ENCODE measurements around the gene FAM32A.

Gene FAM32A

DNA sequence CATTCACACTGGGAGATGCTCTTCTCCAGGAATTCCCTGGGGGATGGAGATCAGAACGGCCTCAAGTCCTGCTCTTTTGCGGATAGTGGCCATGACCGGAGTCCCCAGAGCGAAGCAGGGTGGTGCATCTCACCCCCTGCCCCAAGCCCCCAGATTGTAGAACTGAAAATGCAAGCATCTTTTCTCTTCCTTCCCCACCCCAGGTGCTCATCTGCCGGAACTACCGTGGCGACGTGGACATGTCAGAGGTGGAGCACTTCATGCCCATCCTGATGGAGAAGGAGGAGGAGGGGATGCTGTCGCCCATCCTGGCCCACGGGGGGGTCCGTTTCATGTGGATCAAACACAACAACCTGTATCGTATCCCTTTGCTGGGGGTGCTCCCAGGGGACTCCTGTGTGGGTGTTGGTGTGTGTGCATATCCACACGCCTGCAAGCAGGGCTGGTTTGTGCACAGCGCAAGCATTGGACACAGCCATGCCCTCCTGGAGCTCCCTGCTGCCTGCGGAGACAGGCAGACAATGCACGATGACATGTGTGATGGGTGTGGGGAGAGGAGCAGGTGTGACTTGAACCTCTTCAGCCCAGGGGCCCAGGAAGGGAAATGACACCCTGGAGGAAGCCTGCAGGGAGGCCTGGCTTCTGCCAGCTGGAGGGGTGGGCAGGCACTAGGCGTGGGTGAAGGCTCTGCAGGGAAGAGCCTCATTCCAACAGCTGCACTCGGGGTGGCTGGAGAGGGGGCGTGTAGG lies 18.2 kb downstream of the FAM32A start:
- DNase-seq, result peak; percentile 83

DNA sequence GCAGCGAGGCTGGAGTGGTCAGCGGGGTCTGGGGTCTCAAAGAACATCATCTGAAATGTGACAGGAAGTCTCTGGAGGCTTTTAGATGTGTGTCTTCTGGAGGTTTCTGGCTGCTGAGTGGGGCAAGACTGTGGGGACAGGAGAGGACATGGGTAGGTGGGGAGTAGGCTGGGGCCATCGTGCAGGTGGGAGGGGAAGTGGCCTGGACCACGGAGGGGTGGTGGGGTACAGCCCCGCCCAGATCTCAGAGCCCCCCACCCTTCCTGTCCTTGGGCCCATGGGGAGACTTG lies 18.7 kb downstream of the FAM32A start:
- no peak for DNase-seq

DNA sequence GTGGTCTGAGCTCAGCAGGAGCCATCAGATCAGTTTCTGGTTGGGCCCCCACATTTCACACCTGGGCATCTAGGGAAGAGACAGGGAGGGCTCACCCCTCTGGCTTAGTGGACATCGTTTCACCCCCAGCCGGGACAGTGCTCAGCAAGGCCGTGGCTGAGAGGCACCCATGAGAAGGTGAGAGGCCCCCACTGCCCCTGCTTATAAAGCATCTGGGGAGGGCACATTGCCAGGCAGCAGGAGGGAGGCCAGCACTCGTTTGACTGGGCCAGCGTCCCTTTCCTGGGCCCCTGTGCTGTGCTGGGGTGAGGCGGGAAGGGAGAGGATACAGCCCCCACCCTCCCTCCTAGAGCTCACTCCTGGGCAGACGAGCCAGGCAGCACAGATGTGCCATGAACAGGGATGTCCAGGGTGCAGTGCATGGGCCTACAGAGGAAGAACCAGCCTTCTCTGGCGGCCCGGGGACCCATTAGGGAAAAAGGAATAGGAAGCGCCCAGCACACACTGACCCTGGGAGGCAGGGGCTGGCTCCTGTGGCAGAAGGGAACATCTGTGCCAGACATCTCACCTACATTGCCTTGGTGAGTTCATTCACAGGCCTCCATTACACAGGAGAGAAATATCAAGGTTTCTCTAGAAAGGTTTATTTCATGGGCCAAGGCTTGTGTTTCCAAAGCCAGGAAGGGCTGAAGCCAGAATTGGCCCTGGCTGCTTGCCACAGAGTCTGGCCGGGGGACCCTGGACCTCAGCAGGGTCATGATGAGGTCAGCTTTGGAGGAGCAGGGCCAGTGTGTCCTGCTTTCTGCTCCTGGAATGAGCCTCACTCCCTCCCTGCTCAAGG lies 20.2 kb downstream of the FAM32A start:
- DNase-seq, result no peak

DNA sequence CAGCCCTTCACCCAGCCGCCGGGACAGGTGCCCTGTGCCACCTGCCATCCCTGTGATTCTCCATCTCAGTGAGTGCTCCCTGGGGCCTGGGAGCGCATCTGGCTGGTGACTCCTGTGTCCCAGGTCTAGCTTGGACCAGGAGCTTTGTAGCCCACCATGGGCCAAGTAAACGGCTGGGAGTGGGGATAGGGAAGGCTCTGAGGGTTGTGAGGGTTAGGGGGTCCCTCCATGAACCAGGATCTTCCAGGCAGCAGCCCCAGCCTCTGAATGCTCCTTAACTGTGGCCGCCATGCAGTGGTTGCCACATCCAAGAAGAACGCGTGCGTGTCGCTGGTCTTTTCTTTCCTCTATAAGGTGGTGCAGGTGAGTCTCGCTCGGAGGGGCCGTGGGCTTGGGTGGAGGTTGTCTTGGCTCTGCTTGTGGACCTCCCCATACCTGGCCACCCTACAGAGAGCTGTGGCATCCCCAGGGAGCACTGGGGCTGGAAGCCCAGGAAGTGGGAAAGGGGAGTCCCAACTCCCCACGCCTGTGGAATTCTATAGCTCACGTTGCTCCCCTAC lies 20.9 kb downstream of the FAM32A start:
- no peak for DNase-seq

DNA sequence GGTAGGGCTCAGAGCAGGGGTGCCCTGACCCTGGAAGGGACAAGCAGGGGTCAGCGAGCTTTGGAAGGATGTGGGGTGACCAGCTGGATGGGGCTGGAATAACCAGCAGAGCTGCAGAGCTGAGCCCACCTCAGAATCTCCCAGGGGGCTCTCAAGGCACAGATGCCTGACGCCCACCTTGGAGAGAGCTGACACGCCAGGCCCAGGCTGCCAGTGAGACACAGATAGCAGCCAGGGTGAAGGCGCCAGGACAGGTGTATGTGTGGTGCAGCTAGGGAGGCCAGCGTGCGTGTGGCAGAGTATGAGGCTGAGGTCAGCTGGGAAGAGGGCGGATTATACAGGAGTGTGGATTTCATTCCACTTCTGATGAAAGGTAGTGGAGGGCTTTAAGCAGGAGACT lies 21.4 kb downstream of the FAM32A start:
- no peak for DNase-seq

DNA sequence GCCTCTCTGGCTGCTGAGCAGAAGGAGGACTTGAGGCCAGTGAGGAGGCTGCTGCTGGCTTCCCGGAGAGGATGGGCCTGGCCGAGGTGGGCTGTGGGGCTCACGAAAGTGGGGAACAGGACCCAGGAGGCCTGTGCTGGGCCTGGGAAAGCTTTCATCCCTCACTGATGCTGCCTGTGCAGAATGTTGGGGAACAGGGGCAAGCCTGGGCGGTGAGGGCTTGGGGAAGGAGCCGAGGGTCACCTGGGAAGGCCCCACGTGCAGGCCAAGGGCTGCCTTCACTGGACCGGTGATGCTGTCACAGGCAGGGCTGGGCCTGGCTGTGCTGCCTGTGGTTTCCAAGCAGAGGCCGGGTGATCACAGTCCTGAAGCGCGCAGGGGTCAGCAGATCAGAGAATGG lies 21.9 kb downstream of the FAM32A start:
- DNase-seq, result no peak

DNA sequence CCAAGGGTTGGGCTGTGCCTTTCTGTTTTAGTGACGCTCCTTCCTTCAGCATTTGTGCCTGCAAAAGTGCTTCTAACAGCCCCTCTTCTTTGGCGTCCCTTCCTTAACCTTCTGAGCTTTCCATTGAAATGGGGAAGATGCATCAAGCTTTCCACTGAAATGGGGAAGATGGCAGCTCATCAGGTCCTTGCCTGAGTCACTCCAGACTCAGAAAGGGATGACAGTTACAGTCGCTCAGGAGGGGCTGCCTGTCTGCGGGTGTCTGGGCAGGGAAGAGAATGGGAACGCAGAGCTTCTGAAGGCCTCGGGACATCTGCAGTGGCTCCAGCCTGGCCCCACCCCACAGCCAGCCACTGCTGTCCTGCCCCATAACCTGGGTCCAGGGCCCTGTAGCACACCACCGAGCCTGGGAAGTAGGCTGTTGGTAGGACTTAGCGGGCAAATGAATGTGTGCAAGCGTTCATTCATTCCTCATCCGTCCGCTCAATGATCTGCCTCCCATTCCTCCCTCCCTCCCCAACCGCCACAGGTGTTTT lies 22.3 kb downstream of the FAM32A start:
- DNase-seq, result no peak

DNA sequence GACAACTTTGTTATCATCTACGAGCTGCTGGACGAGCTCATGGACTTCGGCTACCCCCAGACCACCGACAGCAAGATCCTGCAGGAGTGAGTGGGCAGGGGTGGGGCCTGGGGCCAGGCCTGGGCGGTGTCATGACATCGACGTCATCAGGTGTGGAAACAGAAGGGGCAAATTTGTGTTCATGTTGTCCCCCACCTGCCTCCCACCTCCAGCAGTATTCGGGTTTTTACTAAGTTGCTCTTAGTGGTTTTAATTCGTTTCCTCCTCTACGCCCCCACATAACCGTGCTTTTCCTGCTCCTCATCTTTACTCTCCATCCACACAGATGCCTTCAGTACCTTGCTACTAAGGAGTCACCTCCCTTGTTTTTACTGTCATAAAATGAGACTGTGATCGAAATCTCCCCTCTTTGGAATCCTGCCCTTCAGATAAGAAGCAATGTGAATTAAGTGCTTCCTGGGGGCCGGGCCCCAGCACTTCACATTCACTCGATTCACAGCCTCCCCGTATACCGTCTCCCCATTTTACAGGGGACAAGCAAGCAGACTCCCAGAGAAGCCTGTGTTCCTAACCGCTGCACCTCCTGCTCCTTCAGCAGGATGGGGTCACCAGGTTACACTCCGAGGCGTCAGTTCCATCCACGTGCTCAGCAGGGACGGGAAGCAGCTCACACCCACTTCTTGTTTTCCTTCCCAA lies 23.0 kb downstream of the FAM32A start:
- no peak for DNase-seq

DNA sequence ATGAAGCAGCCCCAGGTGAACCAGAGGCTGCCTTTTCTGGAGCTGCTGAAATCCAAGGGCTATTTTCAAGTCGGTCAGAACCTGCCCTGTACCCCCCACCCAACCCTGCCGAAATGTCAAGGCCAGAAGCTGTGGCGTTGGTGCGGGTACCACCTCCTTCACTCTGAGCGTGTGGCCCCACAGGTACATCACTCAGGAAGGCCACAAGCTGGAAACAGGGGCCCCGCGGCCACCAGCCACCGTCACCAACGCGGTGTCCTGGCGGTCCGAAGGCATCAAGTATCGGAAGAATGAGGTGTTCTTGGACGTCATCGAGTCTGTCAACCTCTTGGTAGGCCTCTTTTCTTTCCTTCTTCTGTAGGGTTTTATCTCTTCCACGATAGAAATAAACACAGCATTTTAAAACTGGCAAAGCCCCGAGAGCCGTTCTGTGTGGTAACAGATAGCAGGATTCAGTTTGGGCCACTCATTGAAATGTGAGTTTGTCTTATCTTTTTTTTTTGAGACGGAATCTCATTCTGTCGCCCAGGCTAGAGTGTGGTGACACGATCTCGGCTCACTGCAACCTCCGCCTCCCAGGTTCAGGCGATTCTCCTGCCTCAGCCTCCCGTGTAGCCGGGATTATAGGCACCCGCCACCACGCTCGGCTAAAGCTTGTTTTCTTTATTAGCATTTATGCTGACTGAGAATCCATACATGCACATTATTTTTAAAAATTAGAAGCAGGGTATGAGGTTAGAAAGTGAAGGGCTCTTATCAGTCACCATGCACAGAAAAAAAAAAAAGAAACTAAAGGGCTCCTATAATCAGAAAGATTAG lies 23.8 kb downstream of the FAM32A start:
- DNase-seq, result no peak

DNA sequence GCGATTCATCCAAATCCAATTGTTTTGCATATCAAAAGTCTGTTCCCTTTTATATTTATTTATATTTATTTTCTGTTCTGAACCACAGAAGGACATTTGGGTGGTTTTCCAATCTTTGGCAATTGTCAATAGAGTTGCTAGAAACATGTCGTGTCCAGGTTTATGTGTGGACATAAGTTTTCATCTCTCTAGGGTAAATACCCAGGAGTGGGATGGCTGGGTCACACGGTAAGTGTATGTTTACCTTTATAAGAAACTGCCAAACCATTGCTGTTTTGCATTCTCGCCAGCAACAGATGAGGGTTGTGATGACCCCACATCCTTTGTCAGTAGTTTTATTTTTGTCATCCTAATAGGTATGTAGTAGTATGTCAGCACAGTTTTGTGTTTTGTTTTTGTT lies 25.0 kb downstream of the FAM32A start:
- no peak for DNase-seq

DNA sequence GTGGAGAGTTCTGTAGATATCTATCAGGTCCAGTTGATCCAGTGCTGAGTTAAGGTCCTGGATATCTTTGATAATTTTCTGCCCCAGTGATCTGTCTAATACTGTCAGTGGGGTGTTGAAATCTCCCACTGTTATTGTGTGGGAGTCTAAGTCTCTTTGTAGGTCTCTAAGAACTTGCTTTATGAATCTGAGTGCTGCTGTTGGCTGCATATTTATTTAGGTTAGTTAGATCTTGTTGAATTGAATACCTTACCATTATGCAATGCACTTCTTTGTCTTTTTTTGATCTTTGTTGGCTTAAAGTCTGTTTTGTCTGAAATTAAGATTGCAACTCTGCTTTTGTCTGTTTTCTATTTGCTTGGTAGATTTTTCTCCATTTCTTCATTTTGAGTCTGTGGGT lies 27.9 kb downstream of the FAM32A start:
- no peak for DNase-seq

DNA sequence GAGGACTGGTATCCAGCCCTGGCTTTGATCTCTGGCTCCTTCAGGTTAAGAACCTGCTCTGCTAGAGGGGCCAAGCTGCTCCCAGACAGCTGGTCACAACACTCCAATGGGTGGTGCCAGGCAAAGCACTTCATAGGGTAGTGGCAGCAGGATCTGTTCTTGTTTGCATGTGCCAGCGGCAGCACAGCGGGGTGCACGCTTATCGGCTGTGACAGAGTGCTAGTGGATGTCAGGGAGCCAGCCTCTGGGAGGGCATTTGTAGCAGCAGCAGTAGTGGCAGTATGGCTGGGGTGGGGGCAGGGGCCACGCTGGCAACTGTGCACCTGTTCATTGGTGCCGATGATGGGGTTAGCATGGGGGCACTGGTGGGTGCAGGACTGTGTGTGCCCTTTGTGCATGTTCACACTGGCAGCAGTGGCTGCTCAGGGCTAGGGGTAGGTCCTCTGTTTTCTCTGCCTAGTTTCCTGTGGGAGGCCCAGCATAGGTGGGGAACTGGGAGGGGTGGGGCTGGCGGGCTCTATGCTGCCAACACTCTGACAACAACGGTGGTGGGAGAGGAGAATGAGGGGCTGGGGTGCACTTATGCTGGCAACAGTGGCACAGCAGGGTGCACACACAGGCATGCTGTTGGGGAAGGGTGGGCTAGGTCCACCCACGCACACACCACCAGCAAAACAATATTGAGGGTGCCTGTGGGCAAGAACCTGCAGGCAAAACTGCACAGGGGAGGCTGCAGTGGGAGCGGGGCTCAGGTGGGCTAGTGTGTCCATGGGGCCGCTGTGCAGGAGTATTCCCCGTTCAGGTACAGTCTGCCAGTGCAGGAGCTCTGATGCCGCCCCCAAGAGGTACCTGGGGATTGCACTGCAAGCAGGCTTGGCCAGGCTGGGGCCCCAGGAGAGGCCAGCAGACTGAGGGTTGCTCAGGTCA lies 31.8 kb downstream of the FAM32A start:
- DNase-seq, result peak; percentile 47

DNA sequence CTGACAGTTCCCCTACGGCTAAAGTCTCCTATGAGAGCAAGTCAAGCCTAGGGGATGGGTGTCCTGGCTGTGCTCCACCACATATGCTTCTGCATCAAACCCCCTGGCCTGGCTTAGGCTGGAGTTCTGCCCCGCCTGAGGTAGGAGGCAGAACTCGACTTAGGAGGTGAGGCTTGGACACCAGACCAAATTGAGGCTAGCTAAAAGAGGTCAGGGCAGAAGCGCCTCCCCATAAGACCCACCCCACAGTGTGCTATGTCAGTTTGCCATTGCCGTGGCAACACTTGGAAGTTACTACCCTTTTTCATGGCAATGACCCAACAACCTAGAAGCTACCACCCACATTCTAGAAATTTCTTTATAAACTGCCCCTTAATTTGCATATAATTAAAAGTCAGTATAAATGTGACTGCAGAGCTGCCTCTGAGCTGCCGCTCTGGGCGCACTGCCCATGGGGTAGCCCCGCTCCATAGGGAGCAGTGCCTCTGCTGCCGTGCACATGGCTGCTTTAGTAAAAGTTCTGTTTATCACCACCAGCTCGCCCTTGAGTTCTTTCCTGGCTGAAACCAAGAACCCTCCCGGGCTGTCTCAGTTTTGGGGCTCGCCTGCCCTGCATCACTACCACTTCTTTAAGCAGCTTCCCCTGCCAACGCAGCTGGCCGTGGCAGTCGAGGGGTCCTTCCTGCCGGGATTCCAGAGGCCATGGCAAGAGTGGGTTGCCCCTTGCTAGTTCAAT lies 32.7 kb downstream of the FAM32A start:
- no peak for DNase-seq

DNA sequence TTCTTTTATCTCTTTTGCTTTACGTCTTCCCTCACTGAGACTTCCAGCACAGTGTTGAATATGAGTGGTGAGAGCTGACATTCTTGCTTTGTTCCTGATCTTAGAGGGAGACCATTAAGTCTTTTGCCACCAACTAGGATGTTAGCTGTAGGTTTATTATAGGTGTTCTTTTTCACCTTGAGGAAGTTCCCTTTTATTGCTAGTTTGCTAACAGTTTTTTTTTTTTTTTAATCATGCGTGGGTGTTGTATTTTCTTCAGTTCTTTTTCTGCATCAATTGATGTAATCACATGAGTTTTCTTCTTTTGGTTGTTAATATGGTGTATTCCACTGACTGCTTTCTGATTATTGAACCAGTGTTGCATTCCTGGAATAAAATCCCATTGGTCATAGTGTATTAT lies 33.6 kb downstream of the FAM32A start:
- no peak for DNase-seq

DNA sequence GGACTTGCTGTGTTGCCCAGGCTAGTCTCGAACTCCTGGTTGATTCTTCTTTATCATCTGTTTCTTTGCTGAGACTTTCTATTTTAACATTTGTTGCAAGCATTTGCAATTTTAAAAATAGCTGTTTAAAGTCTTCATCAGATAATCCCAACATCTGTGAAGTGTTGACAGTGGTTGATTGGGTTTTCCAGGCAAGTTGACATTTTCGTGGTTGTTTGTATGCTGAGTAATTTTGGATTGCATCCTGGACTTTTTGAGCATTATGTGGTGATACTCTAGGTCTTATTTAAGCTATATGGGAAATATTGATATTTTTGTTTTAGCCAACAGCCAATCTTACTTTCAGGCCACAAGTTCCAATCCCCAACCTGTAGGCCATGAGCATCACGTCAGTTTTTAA lies 37.6 kb downstream of the FAM32A start:
- DNase-seq, result no peak

DNA sequence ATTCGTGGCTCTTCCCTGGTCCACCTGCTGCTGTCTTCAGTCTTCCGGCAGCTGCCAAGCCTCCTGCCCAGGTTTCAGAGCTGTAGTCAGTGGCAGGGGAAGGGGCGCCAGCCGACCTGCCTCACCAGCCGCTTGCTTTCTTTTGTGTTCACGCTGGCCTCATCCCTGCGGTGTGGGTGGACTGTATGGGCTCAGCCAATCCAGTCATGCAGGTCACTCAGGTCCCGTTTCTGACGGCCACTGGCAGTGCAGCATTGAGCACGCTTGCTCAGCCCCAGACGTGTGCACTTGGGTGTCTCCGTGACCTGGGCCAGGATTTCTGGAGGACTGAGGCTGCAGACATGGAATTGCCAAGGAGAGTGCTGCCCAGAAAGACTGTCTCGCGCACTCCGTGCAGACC lies 38.5 kb downstream of the FAM32A start:
- DNase-seq, result no peak

DNA sequence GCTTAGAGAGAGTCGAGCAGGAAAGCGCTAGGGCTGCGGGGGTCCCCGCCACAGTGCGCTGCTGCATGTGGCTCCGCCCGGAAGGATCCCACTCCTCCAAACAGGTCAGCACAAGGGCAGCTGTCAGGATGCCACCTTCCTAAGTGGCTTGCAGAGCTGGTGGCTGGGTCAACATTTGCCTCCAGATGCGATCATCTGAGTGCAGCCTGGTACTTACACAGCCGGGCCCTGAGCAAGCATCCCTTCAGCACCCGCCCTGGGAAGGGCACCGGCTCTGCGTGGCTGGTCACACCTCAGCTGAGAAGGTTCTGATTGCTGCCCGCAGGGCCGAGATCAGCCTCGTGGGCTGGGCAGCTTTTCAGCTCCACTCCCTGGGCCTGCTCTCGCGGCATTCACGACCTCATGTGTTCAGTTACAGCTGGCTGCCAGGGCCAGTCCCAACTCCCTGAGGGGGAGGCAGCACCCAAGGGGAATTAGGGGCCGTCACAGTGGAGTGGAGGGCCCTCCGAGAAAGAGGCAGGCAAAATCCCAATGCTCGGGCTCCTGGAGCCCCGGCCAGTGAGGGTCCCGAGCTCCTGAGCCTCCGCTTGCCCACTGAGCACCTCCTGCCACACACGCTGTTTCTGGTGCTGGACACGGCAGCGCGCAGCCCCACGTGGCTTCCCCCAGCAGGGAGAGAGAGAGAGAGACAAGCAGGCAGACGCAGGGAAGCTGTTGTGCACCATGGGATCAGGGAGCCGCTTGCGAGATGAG lies 39.3 kb downstream of the FAM32A start:
- DNase-seq, result no peak

DNA sequence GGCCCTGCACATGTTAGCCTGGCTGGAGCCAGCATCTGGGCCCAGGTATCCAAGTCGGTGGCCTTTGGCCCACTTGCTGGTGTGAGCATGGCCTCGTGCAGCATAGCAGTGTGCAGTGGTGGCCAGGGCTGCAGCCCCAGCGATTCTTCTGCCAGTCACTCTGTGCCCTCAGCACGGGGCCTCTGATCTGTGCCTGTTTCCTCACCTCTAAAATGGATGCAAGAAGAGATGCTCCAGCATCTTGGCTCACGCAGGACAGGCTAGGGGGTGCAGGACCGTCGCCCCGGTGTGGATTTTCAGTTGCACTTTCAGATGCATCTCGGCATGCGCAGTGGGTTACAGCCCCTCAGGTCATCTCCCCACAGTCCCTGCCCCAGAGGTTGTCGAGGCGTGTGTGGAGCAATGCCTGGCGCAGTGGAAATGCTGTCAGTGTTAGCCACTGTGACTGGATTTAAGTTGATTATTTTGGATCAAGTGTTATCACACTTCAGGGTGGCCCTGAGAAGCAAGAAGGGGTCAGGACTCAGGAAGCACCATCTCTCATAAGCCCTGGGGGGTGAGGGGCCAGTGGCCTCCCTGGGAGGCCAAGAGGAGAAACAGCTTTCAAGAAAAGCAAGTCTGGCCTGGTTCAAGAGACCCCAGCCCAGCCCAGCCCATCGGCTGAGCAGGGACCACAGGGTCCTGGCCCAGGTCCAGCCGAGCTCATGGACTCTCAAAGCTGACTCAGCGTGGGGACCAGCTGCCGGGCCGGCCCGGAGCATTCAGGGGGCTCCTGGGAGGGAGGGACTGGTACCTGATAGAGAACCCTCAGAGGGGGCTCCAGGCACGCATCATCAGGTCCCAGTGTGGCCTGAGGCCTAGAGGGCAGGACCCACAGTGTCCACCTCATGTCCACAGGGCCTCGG lies 40.3 kb downstream of the FAM32A start:
- no peak for DNase-seq

DNA sequence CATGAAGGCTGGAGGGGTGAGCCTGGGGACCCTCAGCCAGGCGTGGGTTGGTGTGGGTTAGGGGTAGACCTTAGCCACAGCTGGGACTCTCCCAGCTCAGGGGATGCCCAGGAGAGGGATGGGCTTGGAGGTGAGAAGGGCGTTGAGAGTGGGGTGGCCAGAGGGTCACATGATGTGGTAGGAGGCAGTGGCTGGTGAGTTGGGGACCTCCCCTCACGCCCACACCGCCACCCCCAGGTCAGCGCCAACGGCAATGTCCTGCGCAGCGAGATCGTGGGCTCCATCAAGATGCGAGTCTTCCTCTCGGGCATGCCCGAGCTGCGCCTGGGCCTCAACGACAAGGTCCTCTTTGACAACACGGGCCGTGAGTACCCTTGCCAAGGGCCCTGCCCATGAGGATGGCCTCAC lies 41.0 kb downstream of the FAM32A start:
- DNase-seq, result no peak

Measured in COR-L47 (cell line).